ENCODE measurements around the gene CXXC1. TPM values are rescaled to one million over a fixed set of nuclear protein-coding genes. Genes with fewer than 3 reads are reported as not detected.

The CXXC1 gene
- total and polyA plus RNA-seq, 2 of the 13 experiments (the other 11 are each of a cell fraction or from before 2014, with no cell fraction given) = 32.9 to 39.0 TPM

DNA sequence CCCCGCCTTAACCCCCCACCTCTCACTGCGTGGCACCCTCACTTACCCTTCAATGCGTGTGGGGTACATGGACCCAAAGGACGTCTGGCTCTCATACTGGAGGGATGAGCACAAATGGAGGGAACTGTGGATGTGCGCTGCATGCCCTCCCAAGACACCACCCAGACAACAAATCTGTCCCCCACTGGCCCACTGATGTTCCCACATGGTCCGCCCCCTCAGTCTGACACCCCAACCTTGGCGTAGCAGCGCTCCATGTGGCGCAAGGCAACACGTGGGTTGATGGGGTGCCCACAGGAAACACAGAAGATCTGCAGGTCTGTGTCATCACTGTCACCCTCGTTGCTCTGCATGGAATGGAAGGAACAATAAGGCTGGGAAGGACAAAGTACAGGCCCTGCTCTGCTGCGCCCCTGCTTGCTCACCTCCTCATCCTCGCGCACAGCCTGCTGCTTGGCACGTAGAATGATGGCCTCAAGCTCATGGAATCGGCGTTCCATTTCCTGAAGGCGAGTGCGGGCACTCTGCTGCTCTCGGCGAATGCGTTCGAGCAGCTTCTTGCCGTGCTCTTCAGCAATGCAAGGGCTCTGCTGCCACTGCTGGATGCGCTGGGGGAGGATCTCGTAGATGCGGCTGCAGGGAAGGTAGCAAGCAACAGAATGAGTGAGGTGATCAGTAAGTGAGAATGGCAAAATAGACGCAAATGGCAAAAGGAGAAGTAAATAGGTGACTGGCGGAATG is 3.9 kb downstream of the CXXC1 start (continued):
- TF ChIP-seq, protein P1, sequence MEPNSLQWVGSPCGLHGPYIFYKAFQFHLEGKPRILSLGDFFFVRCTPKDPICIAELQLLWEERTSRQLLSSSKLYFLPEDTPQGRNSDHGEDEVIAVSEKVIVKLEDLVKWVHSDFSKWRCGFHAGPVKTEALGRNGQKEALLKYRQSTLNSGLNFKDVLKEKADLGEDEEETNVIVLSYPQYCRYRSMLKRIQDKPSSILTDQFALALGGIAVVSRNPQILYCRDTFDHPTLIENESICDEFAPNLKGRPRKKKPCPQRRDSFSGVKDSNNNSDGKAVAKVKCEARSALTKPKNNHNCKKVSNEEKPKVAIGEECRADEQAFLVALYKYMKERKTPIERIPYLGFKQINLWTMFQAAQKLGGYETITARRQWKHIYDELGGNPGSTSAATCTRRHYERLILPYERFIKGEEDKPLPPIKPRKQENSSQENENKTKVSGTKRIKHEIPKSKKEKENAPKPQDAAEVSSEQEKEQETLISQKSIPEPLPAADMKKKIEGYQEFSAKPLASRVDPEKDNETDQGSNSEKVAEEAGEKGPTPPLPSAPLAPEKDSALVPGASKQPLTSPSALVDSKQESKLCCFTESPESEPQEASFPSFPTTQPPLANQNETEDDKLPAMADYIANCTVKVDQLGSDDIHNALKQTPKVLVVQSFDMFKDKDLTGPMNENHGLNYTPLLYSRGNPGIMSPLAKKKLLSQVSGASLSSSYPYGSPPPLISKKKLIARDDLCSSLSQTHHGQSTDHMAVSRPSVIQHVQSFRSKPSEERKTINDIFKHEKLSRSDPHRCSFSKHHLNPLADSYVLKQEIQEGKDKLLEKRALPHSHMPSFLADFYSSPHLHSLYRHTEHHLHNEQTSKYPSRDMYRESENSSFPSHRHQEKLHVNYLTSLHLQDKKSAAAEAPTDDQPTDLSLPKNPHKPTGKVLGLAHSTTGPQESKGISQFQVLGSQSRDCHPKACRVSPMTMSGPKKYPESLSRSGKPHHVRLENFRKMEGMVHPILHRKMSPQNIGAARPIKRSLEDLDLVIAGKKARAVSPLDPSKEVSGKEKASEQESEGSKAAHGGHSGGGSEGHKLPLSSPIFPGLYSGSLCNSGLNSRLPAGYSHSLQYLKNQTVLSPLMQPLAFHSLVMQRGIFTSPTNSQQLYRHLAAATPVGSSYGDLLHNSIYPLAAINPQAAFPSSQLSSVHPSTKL (CRISPR knock-in tag; IDR thresholded peaks at IDR 0.05) = no peak
- TF ChIP-seq, protein P2, sequence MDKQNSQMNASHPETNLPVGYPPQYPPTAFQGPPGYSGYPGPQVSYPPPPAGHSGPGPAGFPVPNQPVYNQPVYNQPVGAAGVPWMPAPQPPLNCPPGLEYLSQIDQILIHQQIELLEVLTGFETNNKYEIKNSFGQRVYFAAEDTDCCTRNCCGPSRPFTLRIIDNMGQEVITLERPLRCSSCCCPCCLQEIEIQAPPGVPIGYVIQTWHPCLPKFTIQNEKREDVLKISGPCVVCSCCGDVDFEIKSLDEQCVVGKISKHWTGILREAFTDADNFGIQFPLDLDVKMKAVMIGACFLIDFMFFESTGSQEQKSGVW (CRISPR knock-in tag; IDR thresholded peaks at IDR 0.05; ENCODE audit: borderline replicate concordance) = no peak
- TF ChIP-seq, protein P3, sequence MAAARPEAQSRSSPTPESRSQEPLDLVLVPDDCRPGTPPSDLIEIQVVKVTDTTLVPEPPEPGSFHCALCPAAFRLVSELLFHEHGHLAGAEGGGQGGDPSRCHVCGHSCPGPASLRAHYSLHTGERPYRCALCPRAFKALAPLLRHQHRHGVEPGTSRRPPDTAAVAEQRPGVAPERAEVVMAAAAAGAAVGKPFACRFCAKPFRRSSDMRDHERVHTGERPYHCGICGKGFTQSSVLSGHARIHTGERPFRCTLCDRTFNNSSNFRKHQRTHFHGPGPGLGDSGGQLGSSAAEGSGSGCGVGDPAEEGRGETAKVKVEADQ (CRISPR knock-in tag; IDR thresholded peaks at IDR 0.05; ENCODE audit: borderline replicate concordance) = no peak
- TF ChIP-seq ZFP62 (CRISPR knock-in tag; IDR thresholded peaks at IDR 0.05) = no peak
- TF ChIP-seq ZNF260 (CRISPR knock-in tag; IDR thresholded peaks at IDR 0.05; ENCODE audit: borderline replicate concordance, low read depth) = no peak
- TF ChIP-seq NFKBIZ (CRISPR knock-in tag; IDR thresholded peaks at IDR 0.05) = no peak
- no peak for TF ChIP-seq CCAR2 (optimal IDR thresholded peaks at IDR 0.05; ENCODE audit: low read depth, low read length)
- no peak for TF ChIP-seq KMT2B (CRISPR knock-in tag; IDR thresholded peaks at IDR 0.05)
- TF ChIP-seq PHF8 (CRISPR knock-in tag; IDR thresholded peaks at IDR 0.05) = no peak
- TF ChIP-seq ZNF101 (CRISPR knock-in tag; IDR thresholded peaks at IDR 0.05; ENCODE audit: borderline replicate concordance, low read depth) = no peak
- TF ChIP-seq, protein P4, sequence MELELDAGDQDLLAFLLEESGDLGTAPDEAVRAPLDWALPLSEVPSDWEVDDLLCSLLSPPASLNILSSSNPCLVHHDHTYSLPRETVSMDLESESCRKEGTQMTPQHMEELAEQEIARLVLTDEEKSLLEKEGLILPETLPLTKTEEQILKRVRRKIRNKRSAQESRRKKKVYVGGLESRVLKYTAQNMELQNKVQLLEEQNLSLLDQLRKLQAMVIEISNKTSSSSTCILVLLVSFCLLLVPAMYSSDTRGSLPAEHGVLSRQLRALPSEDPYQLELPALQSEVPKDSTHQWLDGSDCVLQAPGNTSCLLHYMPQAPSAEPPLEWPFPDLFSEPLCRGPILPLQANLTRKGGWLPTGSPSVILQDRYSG (CRISPR knock-in tag; IDR thresholded peaks at IDR 0.05) = no peak
- TF ChIP-seq IKZF1 (IDR thresholded peaks at IDR 0.05) = no peak
- TF ChIP-seq ZC3H13 (CRISPR knock-in tag; IDR thresholded peaks at IDR 0.05) = no peak
